GM23338 (cell line): ENCODE measurements around the gene GPR25. TPM values are rescaled to one million over a fixed set of nuclear protein-coding genes. Genes with fewer than 3 reads are reported as not detected.

Experiments used
- ATAC-seq: fragments of 200-7000 bp; cut with Tn5 transposase; 3 replicates; pipeline ENCODE4 v1.9.1; 2020
- DNase-seq: peaks from one replicate; pipeline ENCODE4 v3.0.0-alpha.2; 2015; ENCODE audit warnings: low spot score
- H2AFZ ChIP-seq: fragments of 200-600 bp; sonication (generic); 2 replicates; pipeline ENCODE4 v1.8.0; 2016; ENCODE audit warnings: antibody characterized with exemption, mild to moderate bottlenecking, moderate library complexity
- H3F3A ChIP-seq: fragments of 200-600 bp; sonication (generic); replicated peaks from 2 replicates; pipeline ENCODE4 v1.8.0; 2017; ENCODE audit warnings: antibody characterized with exemption, mixed run types, low read depth
- H3K27ac ChIP-seq: fragments of 200-600 bp; sonication (generic); 2 replicates; pipeline ENCODE4 v1.6.1; 2016; ENCODE audit warnings: low read depth
- H3K27me3 ChIP-seq: fragments of 200-600 bp; sonication (generic); 2 replicates; pipeline ENCODE4 v1.8.0; 2016; ENCODE audit warnings: mild to moderate bottlenecking, mixed run types, moderate library complexity; ENCODE audit not compliant: insufficient read depth
- H3K36me3 ChIP-seq: fragments of 200-600 bp; sonication (generic); 2 replicates; pipeline ENCODE4 v1.8.0; 2016; ENCODE audit warnings: mild to moderate bottlenecking; ENCODE audit not compliant: insufficient read depth
- H3K4me1 ChIP-seq: fragments of 200-600 bp; sonication (generic); 2 replicates; pipeline ENCODE4 v1.8.0; 2016; ENCODE audit warnings: mild to moderate bottlenecking, moderate library complexity; ENCODE audit not compliant: insufficient read depth
- H3K4me2 ChIP-seq: fragments of 200-600 bp; sonication (generic); 2 replicates; pipeline ENCODE4 v1.7.1; 2017; ENCODE audit warnings: mixed run types
- H3K4me3 ChIP-seq: fragments of 200-600 bp; sonication (generic); 2 replicates; pipeline ENCODE4 v1.6.1; 2016; ENCODE audit warnings: mixed run types
- H3K79me2 ChIP-seq: fragments of 200-600 bp; sonication (generic); replicated peaks from 2 replicates; pipeline ENCODE4 v1.8.0; 2017; ENCODE audit warnings: mild to moderate bottlenecking; ENCODE audit not compliant: insufficient read depth
- H3K9me2 ChIP-seq: fragments of 200-600 bp; sonication (generic); 2 replicates; pipeline ENCODE4 v1.8.0; 2017; ENCODE audit not compliant: insufficient read depth
- H4K20me1 ChIP-seq: fragments of 200-600 bp; sonication (generic); replicated peaks from 2 replicates; pipeline ENCODE4 v1.8.0; 2017; ENCODE audit warnings: mild to moderate bottlenecking; ENCODE audit not compliant: insufficient read depth
- H3K27ac Mint-ChIP-seq: 2 replicates; pipeline ENCODE4 v1.8.0; 2020; ENCODE audit warnings: inconsistent platforms, mild to moderate bottlenecking, moderate library complexity, mixed read lengths
- H3K27me3 Mint-ChIP-seq: 3 replicates; pipeline ENCODE4 v1.8.0; 2022; ENCODE audit warnings: low read depth, mild to moderate bottlenecking, moderate library complexity, mixed read lengths, inconsistent platforms; ENCODE audit not compliant: insufficient read depth, poor library complexity
- H3K36me3 Mint-ChIP-seq: 3 replicates; pipeline ENCODE4 v1.8.0; 2021; ENCODE audit warnings: low read depth, mild to moderate bottlenecking, inconsistent platforms, moderate library complexity, mixed read lengths
- H3K4me1 Mint-ChIP-seq: 3 replicates; pipeline ENCODE4 v1.8.0; 2020; ENCODE audit warnings: mild to moderate bottlenecking, inconsistent platforms, mixed read lengths
- H3K4me3 Mint-ChIP-seq: 3 replicates; pipeline ENCODE4 v1.8.0; 2021; ENCODE audit warnings: moderate library complexity, mild to moderate bottlenecking, inconsistent platforms, mixed read lengths
- H3K9me3 Mint-ChIP-seq: 3 replicates; pipeline ENCODE4 v1.8.0; 2020; ENCODE audit warnings: moderate library complexity, mild to moderate bottlenecking, inconsistent platforms, mixed read lengths
- CREB1 ChIP-seq: fragments of 250-450 bp; sonication (Bioruptor Pico); IDR thresholded peaks from 2 replicates; pipeline ENCODE4 v1.5.0; 2020; ENCODE audit warnings: low read depth, mild to moderate bottlenecking, moderate library complexity
- CTCF ChIP-seq, 2 experiments: fragments of 200-600 bp in 1 of 2; sonication (generic) in 1 of 2; conservative IDR thresholded peaks; 2 replicates each; pipeline versions ENCODE4 v1.5.1 to v1.6.1; 2016 to 2017; ENCODE audit warnings: antibody characterized with exemption in 2 of 2, low read depth in 2 of 2, mild to moderate bottlenecking in 2 of 2, moderate library complexity in 1 of 2
- ETS1 ChIP-seq: IDR thresholded peaks from 2 replicates; pipeline ENCODE4 v1.6.1; 2016; ENCODE audit warnings: antibody characterized with exemption
- EZH2 ChIP-seq: fragments of 200-600 bp; sonication (generic); IDR thresholded peaks from one replicate; pipeline ENCODE4 v1.8.0; 2017; ENCODE audit warnings: antibody characterized with exemption, mild to moderate bottlenecking, low read depth; ENCODE audit not compliant: unreplicated experiment
- EZH2phosphoT487 ChIP-seq: fragments of 200-600 bp; sonication (generic); IDR thresholded peaks from one replicate; pipeline ENCODE4 v1.8.1; 2018; ENCODE audit warnings: antibody characterized with exemption; ENCODE audit not compliant: unreplicated experiment
- JUNB ChIP-seq: IDR thresholded peaks from one replicate; pipeline ENCODE4 v1.6.1; 2016; ENCODE audit warnings: antibody characterized with exemption; ENCODE audit not compliant: unreplicated experiment
- NANOG ChIP-seq: IDR thresholded peaks from 2 replicates; pipeline ENCODE4 v1.6.1; 2016; ENCODE audit warnings: antibody characterized with exemption, borderline replicate concordance
- POLR2AphosphoS5 ChIP-seq: IDR thresholded peaks from 2 replicates; pipeline ENCODE4 v1.6.1; 2016; ENCODE audit warnings: antibody characterized with exemption, low read depth
- REST ChIP-seq: IDR thresholded peaks from one replicate; pipeline ENCODE4 v1.6.1; 2018; ENCODE audit warnings: antibody characterized with exemption; ENCODE audit not compliant: unreplicated experiment
- ZNF114 ChIP-seq: fragments of 250-450 bp; sonication (Bioruptor Pico); IDR thresholded peaks from 2 replicates; pipeline ENCODE4 v1.5.0; 2020; ENCODE audit warnings: mild to moderate bottlenecking, moderate library complexity
- ZNF331 ChIP-seq: fragments of 250-450 bp; sonication (Bioruptor Pico); IDR thresholded peaks from 2 replicates; pipeline ENCODE4 v1.5.0; 2020; ENCODE audit warnings: low read depth, mild to moderate bottlenecking, moderate library complexity
- ZNF462 ChIP-seq: fragments of 250-450 bp; sonication (Bioruptor Pico); IDR thresholded peaks from 2 replicates; pipeline ENCODE4 v1.5.0; 2020; ENCODE audit warnings: mild to moderate bottlenecking, moderate library complexity
- polyA plus RNA-seq: library from polyadenylated mRNA; unstranded; fragments of >200 nt; fragmentation: Nextera tagmentation; extraction: Ambion mirVana; gene quantifications from 2 replicates; pipeline ENCODE4 v1.2.1, GENCODE V29; 2016
- total RNA-seq: library from RNA; depleted of rRNA; stranded (reverse); fragments of >200 nt; shearing (Covaris generic); gene quantifications from 2 replicates; pipeline ENCODE4 v1.2.3, GENCODE V29; 2014

Gene GPR25
- total and polyA plus RNA-seq, 2 experiments from 2014 or later = not detected

GRCh38 chr1:200887772-200888348, 15.1 kb downstream of the GPR25 start (continued):
- TF ChIP-seq JUNB = no peak

- Histone ChIP-seq H3K4me3 (0 out of 2 replicates have a peak overlapping the region, but pooled peaks have one; percentile 17), H3K27me3 (no peaks in the 10 kb centered on the region), H2AFZ (peak overlapping the region; percentile 63; the same call in 1 of the 2 replicates), H3F3A (0 out of 2 replicates have a peak, but pooled peaks cover 9% of the 10 kb centered on the region), H3K4me2 (peak overlapping the region; percentile 64), H3K4me1 (peaks cover 46% of the 10 kb centered on the region), H3K79me2 (peaks cover 15% of the 10 kb centered on the region), H3K27ac (no peak overlapping the region), H3K36me3 (no peaks in the 10 kb centered on the region), H4K20me1 (no peaks in the 10 kb centered on the region; the same call in 1 of the 2 replicates), H3K9me2 (no peaks in the 10 kb centered on the region)
- no peaks in the 10 kb centered on the region; the same call in 2 of the 3 replicates for H3K9me3 Mint-ChIP-seq
- H3K36me3 Mint-ChIP-seq = no peaks in the 10 kb centered on the region
- peaks cover 52% of the 10 kb centered on the region for H3K4me1 Mint-ChIP-seq
- DNase-seq = peak; percentile 33
- no peak overlapping the region for H3K4me3 Mint-ChIP-seq
- ATAC-seq = peak; percentile 3; the same call in 2 of the 3 replicates
- H3K27ac Mint-ChIP-seq = no peak overlapping the region
- H3K27me3 Mint-ChIP-seq = peaks cover 27% of the 10 kb centered on the region
- no peak for TF ChIP-seq NANOG
- no peak for TF ChIP-seq EZH2phosphoT487
- no peak for TF ChIP-seq ZNF114
- TF ChIP-seq EZH2 = no peak
- no peak for TF ChIP-seq CTCF (conservative IDR thresholded peaks at IDR 0.05; ENCODE audit: low read depth in 2 of 2)
- no peak for TF ChIP-seq POLR2AphosphoS5
- no peak for TF ChIP-seq ZNF462 (CRISPR knock-in tag)
- no peak for TF ChIP-seq ZNF331 (CRISPR knock-in tag)
- no peak for TF ChIP-seq CREB1 (CRISPR knock-in tag)
- no peak for TF ChIP-seq ETS1
- TF ChIP-seq JUNB = no peak
- TF ChIP-seq REST = no peak
Observed at GRCh38 chr1:200888349-200888838, 15.6 kb downstream of the GPR25 start.
